ENCODE data around the gene PPFIA2. TPM values are rescaled to one million over a fixed set of nuclear protein-coding genes. Genes with fewer than 3 reads are reported as not detected.

Gene PPFIA2
- total RNA-seq, 3 donors from 2014 or later: 1.1 to 2.9 (median 2.6) TPM

DNA sequence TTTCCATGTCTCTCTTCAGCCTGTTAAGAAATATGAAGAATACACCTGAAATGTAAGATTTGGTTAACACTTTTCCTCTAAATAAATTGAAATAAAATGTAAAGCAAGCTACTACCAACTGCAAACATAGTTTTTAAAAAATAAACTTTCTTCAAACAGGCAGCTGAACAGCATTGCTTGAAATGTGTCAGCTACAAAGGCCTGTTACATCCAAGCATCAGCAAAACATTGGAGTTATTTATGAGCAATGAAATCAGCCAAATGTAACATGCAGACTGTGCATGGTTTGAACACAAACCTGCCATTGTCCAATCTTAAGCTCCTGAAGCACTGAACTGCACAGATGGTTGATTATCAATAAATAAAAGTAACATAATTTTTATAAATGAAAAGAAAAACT lies 390.0 kb downstream of the PPFIA2 start:
- no peaks in the 10 kb centered on the region for H3K9me3 ChIP-seq
- intact Hi-C loops (cut with DNase I, micrococcal nuclease): no loop called here
- TF ChIP-seq, protein P1, sequence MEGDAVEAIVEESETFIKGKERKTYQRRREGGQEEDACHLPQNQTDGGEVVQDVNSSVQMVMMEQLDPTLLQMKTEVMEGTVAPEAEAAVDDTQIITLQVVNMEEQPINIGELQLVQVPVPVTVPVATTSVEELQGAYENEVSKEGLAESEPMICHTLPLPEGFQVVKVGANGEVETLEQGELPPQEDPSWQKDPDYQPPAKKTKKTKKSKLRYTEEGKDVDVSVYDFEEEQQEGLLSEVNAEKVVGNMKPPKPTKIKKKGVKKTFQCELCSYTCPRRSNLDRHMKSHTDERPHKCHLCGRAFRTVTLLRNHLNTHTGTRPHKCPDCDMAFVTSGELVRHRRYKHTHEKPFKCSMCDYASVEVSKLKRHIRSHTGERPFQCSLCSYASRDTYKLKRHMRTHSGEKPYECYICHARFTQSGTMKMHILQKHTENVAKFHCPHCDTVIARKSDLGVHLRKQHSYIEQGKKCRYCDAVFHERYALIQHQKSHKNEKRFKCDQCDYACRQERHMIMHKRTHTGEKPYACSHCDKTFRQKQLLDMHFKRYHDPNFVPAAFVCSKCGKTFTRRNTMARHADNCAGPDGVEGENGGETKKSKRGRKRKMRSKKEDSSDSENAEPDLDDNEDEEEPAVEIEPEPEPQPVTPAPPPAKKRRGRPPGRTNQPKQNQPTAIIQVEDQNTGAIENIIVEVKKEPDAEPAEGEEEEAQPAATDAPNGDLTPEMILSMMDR (IDR thresholded peaks at IDR 0.05): no peak
- no peak for DNase-seq
- ATAC-seq: no peak
- no peaks in the 10 kb centered on the region for H3K36me3 ChIP-seq (ENCODE audit: low read depth)
- H3K4me1 ChIP-seq (ENCODE audit: low read depth): no peaks in the 10 kb centered on the region
- no peak overlapping the region for H3K4me3 ChIP-seq

DNA sequence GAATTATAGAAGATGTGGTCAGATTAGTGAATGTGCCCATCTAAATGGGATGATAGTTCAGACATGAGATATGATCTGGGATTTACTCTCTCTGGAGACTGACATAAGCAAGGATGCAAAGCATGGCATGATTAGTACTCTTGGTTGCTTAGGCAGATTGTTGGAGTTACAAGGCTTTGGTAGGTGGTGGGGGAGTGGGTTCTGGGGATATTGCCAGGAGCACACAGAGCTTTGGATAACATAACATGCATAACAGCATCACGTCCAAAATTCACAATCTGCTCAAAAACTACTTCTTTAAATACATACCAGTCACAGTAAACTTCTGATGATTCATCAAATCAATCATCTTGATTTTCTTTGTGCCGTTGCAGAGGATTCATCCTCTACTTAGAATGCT lies 393.9 kb downstream of the PPFIA2 start:
- Histone ChIP-seq H3K9me3 (no peaks in the 10 kb centered on the region), H3K36me3 (ENCODE audit: low read depth) (no peaks in the 10 kb centered on the region), H3K4me1 (ENCODE audit: low read depth) (no peaks in the 10 kb centered on the region), H3K4me3 (no peak overlapping the region)
- ATAC-seq: no peak
- intact Hi-C loops (cut with DNase I, micrococcal nuclease): no loop called here
- no peak for DNase-seq
- TF ChIP-seq, protein P1 (IDR thresholded peaks at IDR 0.05): no peak

DNA sequence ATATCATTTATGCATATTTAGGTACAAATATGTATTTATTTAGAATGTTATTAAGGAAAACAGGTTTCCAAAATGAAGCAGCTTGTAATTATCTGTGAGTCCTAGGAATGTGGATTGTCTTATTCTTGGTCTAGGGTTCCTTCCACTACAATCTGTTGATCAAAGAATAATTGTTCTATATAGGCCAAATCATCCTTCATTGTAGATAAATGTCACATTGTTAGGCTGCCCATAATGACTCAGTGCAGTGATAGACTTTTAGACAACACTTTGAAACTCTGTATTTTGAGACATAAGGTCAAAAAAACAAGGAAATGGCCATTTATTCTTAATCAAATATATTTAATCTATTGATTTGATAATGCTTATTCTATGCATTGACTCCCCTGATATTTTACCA lies 398.2 kb downstream of the PPFIA2 start:
- ATAC-seq (no peak), DNase-seq (no peak)
- intact Hi-C loops (cut with DNase I, micrococcal nuclease): no loop called here
- Histone ChIP-seq H3K4me3 (no peak overlapping the region), H3K4me1 (ENCODE audit: low read depth) (no peaks in the 10 kb centered on the region), H3K36me3 (ENCODE audit: low read depth) (no peaks in the 10 kb centered on the region), H3K9me3 (no peaks in the 10 kb centered on the region)
- TF ChIP-seq, protein P1 (IDR thresholded peaks at IDR 0.05): no peak

DNA sequence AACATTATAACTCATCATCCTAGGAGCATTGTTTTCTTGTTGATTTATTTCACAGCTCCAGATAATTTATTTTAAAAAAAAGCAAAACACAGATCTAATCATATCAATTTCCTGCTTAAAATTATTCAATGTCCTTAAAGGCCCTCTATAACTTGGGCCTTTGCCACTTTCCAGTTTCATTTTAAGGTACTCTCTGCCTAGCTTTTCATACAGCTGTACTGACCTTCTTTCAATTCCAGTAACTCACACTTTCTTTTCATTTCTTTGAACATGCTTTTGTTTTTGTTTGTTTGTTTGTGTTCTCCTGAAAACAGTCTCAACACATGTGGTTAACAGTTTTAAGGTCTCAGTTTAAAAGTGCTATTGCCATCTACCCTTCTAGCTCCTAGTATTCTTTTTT lies 399.4 kb downstream of the PPFIA2 start:
- Histone ChIP-seq H3K9me3 (no peaks in the 10 kb centered on the region), H3K36me3 (ENCODE audit: low read depth) (no peaks in the 10 kb centered on the region), H3K4me1 (ENCODE audit: low read depth) (no peaks in the 10 kb centered on the region), H3K4me3 (no peak overlapping the region)
- DNase-seq: no peak
- ATAC-seq: no peak
- intact Hi-C loops (cut with DNase I, micrococcal nuclease): no loop called here
- TF ChIP-seq, protein P1 (IDR thresholded peaks at IDR 0.05): no peak

DNA sequence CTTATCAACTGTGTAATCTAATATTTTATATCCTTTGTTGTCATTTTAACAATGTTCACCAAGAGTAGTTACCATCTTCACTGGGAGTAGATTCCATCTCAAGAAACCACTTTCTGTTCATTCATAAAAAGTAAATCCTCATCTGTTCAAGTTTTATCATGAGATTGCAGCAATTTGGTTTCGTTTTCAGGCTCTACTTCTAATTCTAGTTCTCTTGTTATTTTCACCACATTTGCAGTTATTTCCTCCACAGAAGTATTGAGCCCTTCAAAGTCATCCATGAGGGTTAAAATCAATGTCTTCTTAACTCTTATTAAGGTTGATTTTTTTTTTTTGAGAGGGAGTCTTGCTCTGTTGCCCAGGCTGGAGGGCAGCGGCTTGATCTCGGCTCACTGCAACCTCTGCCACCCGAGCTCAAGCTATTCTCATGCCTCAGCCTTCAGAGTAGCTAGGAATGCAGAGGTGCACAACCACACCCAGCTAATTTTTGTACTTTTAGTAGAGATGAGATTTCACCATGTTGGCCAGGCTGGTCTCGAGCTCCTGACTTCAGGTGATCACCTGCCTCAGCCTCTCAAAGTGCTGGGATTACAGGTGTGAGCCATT lies 404.7 kb downstream of the PPFIA2 start:
- intact Hi-C loops (cut with DNase I, micrococcal nuclease): no loop called here
- no peaks in the 10 kb centered on the region for H3K9me3 ChIP-seq
- TF ChIP-seq, protein P1 (IDR thresholded peaks at IDR 0.05): no peak
- no peak overlapping the region for H3K4me3 ChIP-seq
- no peak for ATAC-seq
- no peak for DNase-seq
- H3K4me1 ChIP-seq (ENCODE audit: low read depth): no peaks in the 10 kb centered on the region
- no peaks in the 10 kb centered on the region for H3K36me3 ChIP-seq (ENCODE audit: low read depth)

DNA sequence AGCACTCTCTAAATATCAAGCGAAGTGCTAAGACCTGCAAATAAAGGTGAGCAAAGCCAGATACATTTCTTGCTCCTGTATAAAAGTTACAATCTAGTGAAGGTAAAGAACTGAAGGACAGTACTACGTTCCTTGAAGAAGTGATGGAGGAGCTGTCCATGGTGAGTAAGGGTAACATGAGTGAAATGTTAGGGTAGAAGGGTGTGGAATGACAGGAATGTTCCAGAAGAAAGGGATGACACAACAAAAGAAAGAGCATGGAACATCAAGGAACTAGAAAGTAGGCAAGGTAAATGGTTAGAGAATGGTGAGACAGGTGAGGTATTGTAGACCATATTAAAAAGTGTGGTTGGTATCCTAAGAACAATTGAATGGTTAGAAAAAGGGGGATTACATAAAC lies 408.8 kb downstream of the PPFIA2 start:
- Histone ChIP-seq H3K9me3 (no peaks in the 10 kb centered on the region), H3K36me3 (ENCODE audit: low read depth) (no peaks in the 10 kb centered on the region), H3K4me1 (ENCODE audit: low read depth) (no peaks in the 10 kb centered on the region), H3K4me3 (no peak overlapping the region)
- TF ChIP-seq, protein P1 (IDR thresholded peaks at IDR 0.05): no peak
- ATAC-seq: no peak
- no peak for DNase-seq
- intact Hi-C loops (cut with DNase I, micrococcal nuclease): no loop called here

Data from mucosa of descending colon (tissue), 3 donors.